ENCODE measurements around the gene SSUH2. TPM values are rescaled to one million over a fixed set of nuclear protein-coding genes. Genes with fewer than 3 reads are reported as not detected.

SSUH2 gene
- total and polyA plus RNA-seq, 2 of the 4 experiments (the other 2 are of a cell fraction), result 0.10 TPM; not detected in 1

- Histone ChIP-seq H3K4ac (ENCODE audit: low read depth, low read length) (no peak overlapping the region), H3K79me1 (ENCODE audit: low read depth in 1 of 2, low read length in 2 of 2) (no peaks in the 10 kb centered on the region), H3K4me3 (ENCODE audit: insufficient read depth, low read depth, low read length) (no peak overlapping the region), H3K23ac (ENCODE audit: low read depth, low read length) (no peak overlapping the region), H3K9me1 (ENCODE audit: insufficient read depth, low read length) (no peaks in the 10 kb centered on the region; the same call in 1 of the 2 replicates), H2BK20ac (ENCODE audit: low read depth, low read length) (no peak overlapping the region), H3K9ac (ENCODE audit: low read depth, low read length) (no peak overlapping the region), H4K5ac (ENCODE audit: low read depth, low read length) (no peak overlapping the region), H3K14ac (replicated peaks; ENCODE audit: low read depth, low read length) (no peak overlapping the region), H2BK120ac (ENCODE audit: low read depth, low read length) (no peak overlapping the region), H4K91ac (ENCODE audit: insufficient read depth, low read depth, low read length) (no peak overlapping the region), H3K4me2 (ENCODE audit: low read depth, low read length) (no peak overlapping the region), H2BK15ac (ENCODE audit: low read depth, low read length) (no peak overlapping the region), H3K36me3 (ENCODE audit: control insufficient read depth, insufficient read depth, low read length) (no peaks in the 10 kb centered on the region), H3K27ac (ENCODE audit: insufficient read depth, low read length) (no peak overlapping the region), H2AK5ac (ENCODE audit: low read depth, low read length) (no peak overlapping the region), H3K9me3 (ENCODE audit: control insufficient read depth, insufficient read depth, low read length) (no peaks in the 10 kb centered on the region; the same call in 1 of the 2 replicates), H4K20me1 (ENCODE audit: insufficient read depth, low read length) (no peaks in the 10 kb centered on the region), H3K56ac (ENCODE audit: extremely low read depth, insufficient read depth, low read length) (no peak overlapping the region), H2AFZ (replicated peaks; ENCODE audit: low read length, poor library complexity) (no peak overlapping the region), H4K8ac (ENCODE audit: low read depth in 2 of 2, low read length in 2 of 2) (no peak overlapping the region), H3K18ac (ENCODE audit: low read depth, low read length) (no peak overlapping the region), H3K27me3 (ENCODE audit: control insufficient read depth, insufficient read depth, low read length) (peaks cover 23% of the 10 kb centered on the region; the same call in 1 of the 2 replicates), H2AK9ac (replicated peaks; ENCODE audit: low read depth, low read length, poor library complexity) (no peak overlapping the region), H3K4me1 (ENCODE audit: control insufficient read depth, insufficient read depth, low read length) (peaks cover 3% of the 10 kb centered on the region; the same call in 1 of the 2 replicates), H2BK5ac (ENCODE audit: low read depth, low read length, poor library complexity, severe bottlenecking) (no peak overlapping the region)
- DNase-seq (no peak), ATAC-seq (ENCODE audit: low read depth) (no peak)
- intact Hi-C loops (cut with micrococcal nuclease) (no loop called here), dilution Hi-C loops (cut with HindIII; ENCODE audit: low sequenced_read_pairs, unreplicated experiment) (no loop called here), in situ Hi-C loops (cut with MboI; ENCODE audit: low sequenced_read_pairs) (loop anchor here (25.0 kb wide), 1 partner anchor 408 kb away; no protein-coding TSS in a partner anchor)
- TF ChIP-seq NFE2L2 (IDR thresholded peaks at IDR 0.05; ENCODE audit: low read depth, low read length), result no peak
- TF ChIP-seq POLR2A (IDR thresholded peaks at IDR 0.05; ENCODE audit: low read depth, low read length), result no peak
- TF ChIP-seq CHD1 (IDR thresholded peaks at IDR 0.05; ENCODE audit: low read depth, low read length), result no peak
- TF ChIP-seq BHLHE40 (IDR thresholded peaks at IDR 0.05; ENCODE audit: low read depth, low read length), result no peak
- no peak for TF ChIP-seq FOS (IDR thresholded peaks at IDR 0.05; ENCODE audit: low read depth, low read length)
- no peak for TF ChIP-seq SMC3 (IDR thresholded peaks at IDR 0.05; ENCODE audit: low read depth, low read length)
- no peak for TF ChIP-seq CEBPB (IDR thresholded peaks at IDR 0.05; ENCODE audit: low read depth, low read length)
- TF ChIP-seq USF2 (IDR thresholded peaks at IDR 0.05; ENCODE audit: low read depth, low read length), result no peak
- no peak for TF ChIP-seq MAZ (IDR thresholded peaks at IDR 0.05; ENCODE audit: borderline replicate concordance, low read depth, low read length)
- TF ChIP-seq RAD21 (IDR thresholded peaks at IDR 0.05; ENCODE audit: low read length), result no peak
- no peak for TF ChIP-seq MXI1 (IDR thresholded peaks at IDR 0.05; ENCODE audit: borderline replicate concordance, low read depth, low read length)
- TF ChIP-seq CTCF (conservative IDR thresholded peaks at IDR 0.05; ENCODE audit: low read depth, low read length), result no peak
- TF ChIP-seq MAFK (IDR thresholded peaks at IDR 0.05; ENCODE audit: low read depth, low read length), result no peak
- no peak for TF ChIP-seq ELK1 (IDR thresholded peaks at IDR 0.05; ENCODE audit: borderline replicate concordance, low read depth, low read length)
- TF ChIP-seq RCOR1 (IDR thresholded peaks at IDR 0.05; ENCODE audit: insufficient replicate concordance, low read length), result no peak
- TF ChIP-seq RFX5 (IDR thresholded peaks at IDR 0.05; ENCODE audit: low read depth, low read length), result no peak
- POLR2A ChIA-PET (ENCODE audit: unreplicated experiment), result no interaction called here
- CTCF ChIA-PET, result no interaction called here
- 83% methylated on average over 4 of the region's 8 CpGs; no CpG with 5 or more reads in 1 of the 2 experiments for WGBS, 2 experiments (ENCODE audit: extremely low coverage in 2 of 2, insufficient read length in 1 of 2)
- BruUV-seq (replicated peaks), result no TSS peak
These were observed 9.3 kb upstream of the SSUH2 start for GRCh38 chr3:8653800-8654408.
